Breast epithelium (tissue), 3 donors: Measurements from ENCODE around the gene OLR1.

Experiments used
- POLR2A ChIP-seq: fragments of 450-650 bp; IDR thresholded peaks from one replicate; pipeline ENCODE4 v1.6.1; 2016; ENCODE audit warnings: antibody characterized with exemption, mild to moderate bottlenecking, moderate library complexity
- TF ChIP-seq, protein P1 (sequence below), 3 donors: fragments of 450-650 bp; IDR thresholded peaks; one replicate each; pipeline ENCODE4 v1.5.1; 2016 to 2017; ENCODE audit warnings: antibody characterized with exemption in 3 of 3, mild to moderate bottlenecking in 3 of 3, moderate library complexity in 3 of 3

DNA sequence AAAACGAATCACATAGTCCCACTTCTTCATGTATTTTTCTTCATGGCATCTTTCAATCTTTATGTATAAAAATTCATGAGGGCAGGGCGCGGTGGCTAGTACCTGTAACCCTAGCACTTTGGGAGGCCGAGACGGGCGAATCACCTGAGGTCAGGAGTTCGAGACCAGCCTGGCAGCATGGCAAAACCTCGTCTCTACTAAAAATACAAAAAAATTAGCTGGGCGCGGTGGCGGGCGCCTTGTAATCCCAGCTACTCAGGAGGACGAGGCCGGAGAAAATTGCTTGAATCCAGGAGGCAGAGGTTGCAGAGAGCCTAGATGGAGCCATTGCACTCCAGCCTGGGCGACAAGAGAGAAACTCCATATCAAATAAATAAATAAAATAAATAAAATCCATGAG lies 38.3 kb upstream of the OLR1 start:
- TF ChIP-seq, protein P1, sequence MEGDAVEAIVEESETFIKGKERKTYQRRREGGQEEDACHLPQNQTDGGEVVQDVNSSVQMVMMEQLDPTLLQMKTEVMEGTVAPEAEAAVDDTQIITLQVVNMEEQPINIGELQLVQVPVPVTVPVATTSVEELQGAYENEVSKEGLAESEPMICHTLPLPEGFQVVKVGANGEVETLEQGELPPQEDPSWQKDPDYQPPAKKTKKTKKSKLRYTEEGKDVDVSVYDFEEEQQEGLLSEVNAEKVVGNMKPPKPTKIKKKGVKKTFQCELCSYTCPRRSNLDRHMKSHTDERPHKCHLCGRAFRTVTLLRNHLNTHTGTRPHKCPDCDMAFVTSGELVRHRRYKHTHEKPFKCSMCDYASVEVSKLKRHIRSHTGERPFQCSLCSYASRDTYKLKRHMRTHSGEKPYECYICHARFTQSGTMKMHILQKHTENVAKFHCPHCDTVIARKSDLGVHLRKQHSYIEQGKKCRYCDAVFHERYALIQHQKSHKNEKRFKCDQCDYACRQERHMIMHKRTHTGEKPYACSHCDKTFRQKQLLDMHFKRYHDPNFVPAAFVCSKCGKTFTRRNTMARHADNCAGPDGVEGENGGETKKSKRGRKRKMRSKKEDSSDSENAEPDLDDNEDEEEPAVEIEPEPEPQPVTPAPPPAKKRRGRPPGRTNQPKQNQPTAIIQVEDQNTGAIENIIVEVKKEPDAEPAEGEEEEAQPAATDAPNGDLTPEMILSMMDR (IDR thresholded peaks at IDR 0.05) = no peak
- no peak for TF ChIP-seq POLR2A
